CMK (cell line): ENCODE results near the gene EHMT1.

Experiments used
- DNase-seq: peaks from one replicate; pipeline ENCODE4 v3.0.0-alpha.2; 2010; ENCODE audit warnings: low read depth

The EHMT1 gene

GRCh38 chr9:137741330-137741729, 122.5 kb downstream of the EHMT1 start:
- DNase-seq: no peak

GRCh38 chr9:137742698-137743097, 123.9 kb downstream of the EHMT1 start:
- no peak for DNase-seq

GRCh38 chr9:137743695-137744094, 124.9 kb downstream of the EHMT1 start:
- no peak for DNase-seq

- DNase-seq: no peak
Observed at GRCh38 chr9:137744632-137745183, 125.9 kb downstream of the EHMT1 start.

GRCh38 chr9:137745541-137745991, 126.8 kb downstream of the EHMT1 start:
- no peak for DNase-seq

- DNase-seq: no peak
Observed at GRCh38 chr9:137748311-137748710, 129.5 kb downstream of the EHMT1 start.

GRCh38 chr9:137748741-137749140, 129.9 kb downstream of the EHMT1 start:
- no peak for DNase-seq

DNA sequence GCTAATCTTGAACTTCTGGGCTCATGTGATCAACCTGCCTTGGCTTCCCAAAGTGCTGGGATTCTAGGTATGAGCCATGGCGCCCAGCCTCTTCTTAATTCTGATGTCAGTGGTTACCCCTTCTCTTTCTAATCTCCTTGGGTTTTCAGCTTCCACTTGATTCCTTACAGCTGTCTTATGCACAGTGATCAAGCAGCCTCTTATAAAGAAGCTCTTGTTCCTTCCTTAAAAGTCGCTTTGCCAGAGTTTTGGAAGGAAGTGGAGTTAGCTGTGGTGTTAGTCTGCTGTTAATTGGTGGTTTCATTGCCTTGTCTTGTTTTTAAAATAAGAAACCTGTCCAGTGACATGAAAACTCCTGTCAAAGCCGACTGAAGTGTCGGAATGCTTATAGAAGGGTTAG, 130.7 kb downstream of the EHMT1 start:
- DNase-seq: no peak

- DNase-seq: no peak
Observed at GRCh38 chr9:137750007-137750406, 131.2 kb downstream of the EHMT1 start.

DNA sequence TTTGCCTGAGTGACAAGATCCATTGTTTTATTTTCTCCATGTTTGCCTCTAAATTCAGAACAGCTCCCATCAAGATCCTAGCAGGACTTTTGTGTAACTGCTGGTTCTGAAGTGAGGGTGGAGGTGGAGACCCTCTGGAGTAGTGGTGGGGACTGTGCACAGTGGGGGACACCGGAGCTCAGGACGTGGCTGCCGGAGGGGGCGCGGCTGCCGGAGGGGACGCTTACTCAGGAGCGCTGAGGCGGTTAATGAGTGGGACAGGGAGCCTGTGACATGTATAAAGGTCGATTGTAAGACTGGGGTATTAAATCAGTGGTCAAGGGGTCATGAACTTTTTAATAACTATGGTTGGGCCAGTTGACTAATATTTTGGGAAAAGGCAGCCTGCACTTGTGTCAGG, 131.8 kb downstream of the EHMT1 start:
- no peak for DNase-seq

DNA sequence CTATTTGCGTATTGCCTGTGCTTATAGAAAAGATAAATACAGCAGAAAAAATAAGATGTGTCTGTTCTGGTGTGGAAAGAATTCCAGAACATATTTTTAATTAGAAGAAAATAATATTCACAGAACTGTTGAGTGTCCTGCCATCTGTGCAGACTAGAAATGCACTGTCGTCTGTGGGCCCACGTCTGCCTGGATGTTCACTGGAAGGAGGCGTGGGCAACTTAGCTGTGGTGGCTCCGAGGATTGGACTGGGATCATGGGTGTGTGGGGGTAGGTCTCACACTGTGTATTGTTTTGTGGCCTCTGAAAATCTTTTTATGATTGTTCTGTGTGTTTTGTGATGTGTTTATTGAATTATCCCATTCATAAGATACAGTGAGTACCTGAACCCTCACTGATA, 132.8 kb downstream of the EHMT1 start:
- DNase-seq: no peak

GRCh38 chr9:137752426-137752825, 133.6 kb downstream of the EHMT1 start:
- no peak for DNase-seq

- DNase-seq: no peak
Observed at GRCh38 chr9:137753192-137753765, 134.5 kb downstream of the EHMT1 start.

DNA sequence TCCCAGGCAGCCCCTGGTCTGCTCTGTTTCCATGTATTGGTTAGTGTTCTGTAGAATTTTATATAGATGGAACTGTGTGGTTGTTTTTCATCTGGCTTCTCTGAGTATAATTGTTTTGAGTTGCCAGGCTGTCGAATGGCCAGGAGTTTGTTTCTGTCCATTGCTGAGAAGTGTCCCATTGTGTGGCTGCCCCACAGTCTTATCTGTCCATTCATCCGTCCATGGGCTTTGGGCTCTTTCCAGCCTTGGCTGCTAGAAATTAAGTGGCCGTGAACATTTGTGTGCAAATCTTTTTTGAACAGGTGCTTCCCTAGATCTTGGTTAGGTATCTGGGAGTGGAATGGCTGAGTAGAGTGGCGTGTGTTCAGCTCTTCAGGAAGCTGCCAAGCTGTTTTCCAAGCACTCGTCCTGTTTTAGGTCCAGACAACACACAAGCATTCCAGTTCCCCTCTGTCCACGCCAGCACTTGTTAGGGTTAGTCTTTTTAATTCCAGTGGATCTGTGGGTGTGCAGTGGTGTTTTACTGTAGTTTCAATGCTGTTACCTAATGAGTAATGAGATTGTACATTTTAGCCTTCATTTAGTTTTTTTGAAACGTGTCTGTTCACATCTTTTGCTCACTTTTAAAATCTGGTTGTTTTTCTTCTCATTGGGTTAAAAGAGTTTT, 136.6 kb downstream of the EHMT1 start:
- no peak for DNase-seq

DNA sequence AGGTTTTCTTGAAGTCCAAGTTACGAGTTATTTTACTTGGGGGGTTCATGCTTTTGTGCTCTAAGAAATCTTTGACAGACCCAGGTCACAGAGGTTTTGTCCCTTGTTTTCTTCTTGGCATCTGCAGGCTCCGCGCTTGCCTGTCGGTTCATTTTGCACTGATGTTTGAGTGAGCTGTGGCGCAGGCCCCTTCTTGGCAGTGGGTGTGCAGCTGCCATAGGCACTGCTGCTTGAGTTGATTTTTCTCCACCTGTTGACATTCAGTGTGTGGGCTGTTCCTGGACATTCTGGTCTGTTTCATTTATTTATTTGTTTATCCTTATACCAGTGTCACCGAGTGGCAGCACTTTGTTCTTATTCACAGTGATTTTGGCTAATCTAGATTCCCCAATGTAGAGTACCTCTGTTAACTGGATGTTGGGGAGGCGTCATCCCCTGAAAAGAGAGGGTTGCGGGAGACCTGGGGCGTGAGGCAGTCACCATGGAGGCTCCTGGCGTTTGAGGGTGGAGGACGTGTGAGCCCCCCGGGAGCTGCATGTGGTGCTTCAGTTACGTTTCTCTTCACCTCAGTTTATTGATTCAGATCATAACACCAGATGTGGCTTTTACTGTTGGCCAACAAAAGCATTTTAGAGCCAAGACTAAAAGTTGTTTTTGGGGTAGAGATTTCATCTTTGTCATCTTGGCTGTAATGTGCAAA, 137.4 kb downstream of the EHMT1 start:
- no peak for DNase-seq

DNA sequence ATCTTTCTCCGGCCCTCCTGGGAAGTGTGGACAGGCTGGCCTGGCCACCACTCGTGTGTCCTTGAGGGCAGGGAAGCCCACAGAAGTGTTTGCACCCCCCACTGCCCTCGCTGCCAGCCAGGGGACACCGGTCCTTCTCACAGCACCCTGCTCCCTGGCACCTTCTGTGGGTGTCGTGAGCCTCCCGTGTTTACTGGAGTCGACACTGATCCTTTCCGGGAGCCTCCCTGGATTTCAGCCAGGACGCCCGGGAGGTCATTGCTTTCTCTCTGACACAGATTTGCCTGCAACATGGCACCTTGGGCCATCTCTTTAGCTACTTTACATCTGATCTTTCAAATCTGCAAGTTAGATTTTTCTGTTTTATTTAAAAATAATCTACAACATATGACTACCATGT, 138.3 kb downstream of the EHMT1 start:
- no peak for DNase-seq

- no peak for DNase-seq
Observed at GRCh38 chr9:137757613-137758029, 138.8 kb downstream of the EHMT1 start.

- no peak for DNase-seq
Observed at GRCh38 chr9:137758067-137758466, 139.3 kb downstream of the EHMT1 start.

GRCh38 chr9:137759117-137759516, 140.3 kb downstream of the EHMT1 start:
- no peak for DNase-seq

DNA sequence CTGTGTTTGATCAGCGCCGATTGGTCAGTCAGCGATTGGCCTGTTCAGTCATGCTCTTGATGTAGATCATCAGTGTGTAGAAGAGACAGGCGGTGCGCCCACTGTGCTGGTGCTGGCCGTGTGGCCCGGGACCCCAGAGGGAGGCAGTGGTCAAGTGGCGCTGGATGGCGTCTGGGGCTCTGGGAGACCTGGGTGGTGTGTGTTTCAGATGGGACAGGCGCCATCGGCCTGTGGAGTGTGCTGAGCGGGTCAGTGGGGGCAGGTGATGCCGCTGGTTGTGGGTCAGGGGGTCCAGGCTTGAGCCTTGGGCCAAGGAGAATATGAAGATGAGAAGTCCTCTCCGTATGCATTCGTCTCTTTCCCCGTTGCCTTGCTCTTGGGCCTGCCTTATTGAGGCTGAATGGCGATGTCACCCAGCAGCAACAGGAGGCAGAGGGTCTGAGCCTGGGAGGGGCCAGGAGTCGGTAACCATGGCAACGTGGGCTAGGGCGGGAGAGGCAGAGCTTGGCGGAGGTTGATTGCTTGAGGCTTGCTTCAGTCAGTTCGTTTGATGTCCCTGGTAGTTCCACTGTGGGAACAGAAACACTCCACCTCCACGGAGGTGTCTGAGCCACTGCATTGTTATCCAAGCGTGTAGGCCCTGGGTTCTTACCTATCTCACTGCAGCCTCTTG, 141.0 kb downstream of the EHMT1 start:
- DNase-seq: no peak

GRCh38 chr9:137760426-137760825, 141.6 kb downstream of the EHMT1 start:
- DNase-seq: no peak

- no peak for DNase-seq
Observed at GRCh38 chr9:137761032-137761431, 142.2 kb downstream of the EHMT1 start.

DNA sequence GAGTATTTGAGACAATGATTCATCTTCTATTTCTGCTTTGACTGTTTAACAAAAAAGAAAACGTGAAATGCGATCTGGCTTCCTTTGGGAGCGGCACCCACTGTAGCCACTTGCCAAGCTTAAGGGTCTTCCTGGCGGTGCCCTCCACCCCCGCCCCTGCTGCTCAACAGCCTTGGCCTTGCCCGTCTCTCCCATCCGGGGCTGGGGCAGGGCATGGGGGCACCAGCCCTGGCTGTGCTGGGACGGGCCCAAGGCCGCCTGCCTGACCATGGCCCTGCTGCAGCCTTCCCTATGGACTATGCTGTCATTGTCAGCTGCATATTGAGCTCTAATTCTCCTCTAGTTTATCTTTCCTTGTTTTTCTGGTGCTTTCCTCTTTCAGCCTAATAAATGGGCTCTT, 143.0 kb downstream of the EHMT1 start:
- DNase-seq: no peak
